ENCODE data around the gene NBPF3. TPM values are rescaled to one million over a fixed set of nuclear protein-coding genes. Genes with fewer than 3 reads are reported as not detected.

The NBPF3 gene
- total and polyA plus RNA-seq, 2 donors (not counting 3 experiments of a cell fraction or from before 2014, with no cell fraction given): 3.3 to 6.5 TPM

GRCh38 chr1:21517161-21517589 lies 77.2 kb downstream of the NBPF3 start:
- Histone ChIP-seq H3K27ac (ENCODE audit: insufficient read depth, low read depth, low read length) (no peak overlapping the region), H3K27me3 (ENCODE audit: control insufficient read depth in 2 of 2, insufficient read depth in 2 of 2, low read length in 2 of 2) (peaks cover 6 to 13% of the 10 kb centered on the region in 2 experiments), H3K79me2 (ENCODE audit: control insufficient read depth, insufficient read depth, low read length) (no peaks in the 10 kb centered on the region), H3K36me3 (ENCODE audit: control insufficient read depth in 2 of 2, extremely low read depth in 1 of 2, insufficient read depth in 2 of 2, low read length in 2 of 2) (no peaks in the 10 kb centered on the region), H3K4me2 (ENCODE audit: insufficient read depth, low read length) (no peak overlapping the region), H3K9me1 (replicated peaks; ENCODE audit: control insufficient read depth, extremely low read depth, insufficient read depth, low read length) (no peaks in the 10 kb centered on the region), H2AFZ (ENCODE audit: low read depth, low read length) (no peak overlapping the region), H3K9ac (replicated peaks; ENCODE audit: extremely low read depth, insufficient read depth, low read length) (no peak overlapping the region), H3K9me3 (replicated peaks; ENCODE audit: control insufficient read depth, insufficient read depth, low read length) (no peaks in the 10 kb centered on the region), H3K4me3 (replicated peaks in 1 of 3; ENCODE audit: insufficient read depth in 1 of 3, low read depth in 1 of 3, low read length in 3 of 3) (no peak overlapping the region), H4K20me1 (replicated peaks; ENCODE audit: control insufficient read depth, extremely low read depth, insufficient read depth, low read length) (no peaks in the 10 kb centered on the region), H3K4me1 (ENCODE audit: control insufficient read depth, extremely low read depth, insufficient read depth, low read length) (no peaks in the 10 kb centered on the region)
- dilution Hi-C loops (cut with MboI; ENCODE audit: extremely low pct_ligation_motif_present, low sequenced_read_pairs) (no loop called here), intact Hi-C loops (cut with micrococcal nuclease) (no loop called here)
- BruUV-seq (replicated peaks): no TSS peak
- ChIA-PET POLR2A (no interaction called here), CTCF (interaction anchor here (1.1 to 1.9 kb wide), 2 partner anchors 9 to 142 kb away, joined by 3 to 13 read pairs; partner anchors contain the start of gene ALPL)
- DNase-seq (ENCODE audit: low read depth, low spot score) (no peak), FAIRE-seq (no peak)
- TF ChIP-seq CTCF (IDR thresholded peaks at IDR 0.05; ENCODE audit: extremely low read depth in 1 of 2, insufficient read depth in 1 of 2, low read depth in 1 of 2, low read length in 2 of 2): no peak
- no peak for TF ChIP-seq MAX (IDR thresholded peaks at IDR 0.05; ENCODE audit: insufficient read depth, insufficient read length)
- no peak for TF ChIP-seq GATA2 (IDR thresholded peaks at IDR 0.05; ENCODE audit: insufficient read depth, insufficient read length, low read depth, low read length)
- TF ChIP-seq POLR2A (IDR thresholded peaks at IDR 0.05; ENCODE audit: low read depth, low read length): no peak
- TF ChIP-seq FOS (IDR thresholded peaks at IDR 0.05; ENCODE audit: borderline replicate concordance, insufficient read depth, low read length): no peak
- TF ChIP-seq MYC (IDR thresholded peaks at IDR 0.05; ENCODE audit: low read depth, low read length): no peak
- no peak for TF ChIP-seq JUN (IDR thresholded peaks at IDR 0.05; ENCODE audit: borderline replicate concordance, insufficient read depth, insufficient read length, low read depth)
- no peak for TF ChIP-seq POLR2AphosphoS5 (IDR thresholded peaks at IDR 0.05; ENCODE audit: insufficient read depth, low read depth, low read length)
- no peak for TF ChIP-seq EZH2 (IDR thresholded peaks at IDR 0.05; ENCODE audit: borderline replicate concordance, low read depth, low read length, severe bottlenecking)
